ENCODE measurements around the gene WASF2. TPM values are rescaled to one million over a fixed set of nuclear protein-coding genes. Genes with fewer than 3 reads are reported as not detected.
A peak's percentile ranks its signal among the peaks of the same experiment; 100 is the strongest.

WASF2 gene
- total and polyA plus RNA-seq, 4 donors = 27.2 to 164 (median 101) TPM

DNA sequence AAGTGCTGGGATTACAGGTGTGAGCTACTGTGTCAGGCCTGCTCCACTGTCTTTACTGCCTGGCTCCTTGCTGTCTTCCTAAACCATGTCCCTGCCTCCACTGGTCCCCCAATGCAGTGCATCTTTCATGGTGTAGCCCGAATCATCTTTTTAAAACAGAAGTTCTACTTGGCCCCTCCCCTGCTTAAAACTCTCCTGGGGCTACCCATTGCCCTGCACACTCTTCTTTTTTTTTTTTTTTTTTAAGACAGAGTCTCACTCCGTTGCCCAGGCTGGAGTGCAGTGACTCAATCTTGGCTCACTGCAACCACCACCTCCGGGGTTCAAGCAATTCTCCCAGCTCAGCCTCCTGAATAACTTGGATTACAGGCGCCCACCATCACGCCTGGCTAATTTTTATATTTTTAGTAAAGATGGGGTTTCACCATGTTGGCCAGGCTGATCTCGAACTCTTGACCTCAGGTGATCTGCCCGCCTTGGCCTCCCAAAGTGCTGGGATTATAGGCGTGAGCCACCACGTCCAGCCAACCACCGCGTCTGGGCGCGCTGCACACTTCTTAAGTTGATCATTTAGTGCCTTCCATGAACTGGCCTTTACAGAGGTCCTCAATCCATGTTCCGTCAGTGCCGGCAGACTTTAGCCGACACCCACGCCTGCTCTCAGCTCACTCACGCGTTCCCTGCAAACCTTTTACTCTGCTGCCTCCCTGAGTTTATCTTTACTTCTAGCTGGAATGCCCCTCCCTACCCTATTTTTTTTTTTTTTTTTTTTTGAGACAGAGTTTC, 117.8 kb downstream of the WASF2 start:
- Histone ChIP-seq H3K9me3 (ENCODE audit: control insufficient read depth, low read length) (no peaks in the 10 kb centered on the region), H3K4me1 (ENCODE audit: control insufficient read depth in 1 of 2, insufficient read depth in 2 of 2, low read length in 2 of 2) (no peaks in the 10 kb centered on the region), H3K36me3 (ENCODE audit: control insufficient read depth in 1 of 2, insufficient read depth in 2 of 2, low read length in 1 of 2) (no peaks in the 10 kb centered on the region), H3K27ac (ENCODE audit: low read depth in 1 of 2, low read length in 2 of 2) (no peak overlapping the region), H3K27me3 (ENCODE audit: control insufficient read depth in 1 of 2, insufficient read depth in 2 of 2, low read length in 1 of 2) (no peaks in the 10 kb centered on the region), H3K4me3 (ENCODE audit: low read length in 2 of 2) (no peak overlapping the region)
- intact Hi-C loops (cut with DNase I) = no loop called here
- ATAC-seq (ENCODE audit: low FRiP score) = no peak
- no peak for DNase-seq
- WGBS, 2 donors = 90 to 92% methylated on average over 19 of the region's 19 CpGs

DNA sequence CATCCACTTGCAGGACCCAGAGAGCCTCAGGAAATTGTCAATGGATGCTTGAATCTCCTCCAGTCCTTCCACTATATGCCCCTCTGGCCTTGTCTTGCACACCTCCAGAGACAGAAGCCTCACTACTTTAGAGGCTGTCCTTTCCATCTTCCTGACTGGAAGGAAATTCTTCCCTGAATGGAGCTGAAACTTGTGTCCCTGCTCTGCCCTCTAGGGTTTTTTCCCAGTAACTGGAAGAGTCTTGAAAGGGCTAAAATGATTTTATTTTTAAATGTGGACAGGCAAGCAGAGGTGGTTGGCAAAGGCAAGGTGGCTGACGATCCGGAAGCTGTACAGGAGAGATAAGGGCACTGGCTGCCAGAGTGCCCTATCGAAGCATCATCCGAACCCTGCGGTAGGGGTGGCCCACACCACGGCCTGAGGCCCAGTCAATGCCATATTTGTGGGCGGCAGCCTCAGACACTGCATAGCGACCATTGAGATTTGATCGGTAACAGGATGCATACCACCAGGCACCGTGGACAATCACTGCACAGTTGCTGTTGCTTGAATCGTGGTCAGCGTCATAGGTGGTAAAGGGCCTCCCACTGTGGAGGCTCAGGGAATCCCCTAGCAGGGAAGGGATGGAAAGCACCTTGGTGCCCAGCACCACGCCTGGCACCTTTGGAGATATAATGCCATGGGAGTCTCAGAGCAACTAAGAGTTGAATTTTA, 120.9 kb downstream of the WASF2 start:
- no peak for DNase-seq
- Histone ChIP-seq H3K27me3 (ENCODE audit: control insufficient read depth in 1 of 2, insufficient read depth in 2 of 2, low read length in 1 of 2) (no peaks in the 10 kb centered on the region), H3K9me3 (ENCODE audit: control insufficient read depth, low read length) (no peaks in the 10 kb centered on the region), H3K36me3 (ENCODE audit: control insufficient read depth in 1 of 2, insufficient read depth in 2 of 2, low read length in 1 of 2) (peaks cover 0 to 2% of the 10 kb centered on the region in 2 donors), H3K4me3 (ENCODE audit: low read length in 2 of 2) (no peak overlapping the region), H3K4me1 (ENCODE audit: control insufficient read depth in 1 of 2, insufficient read depth in 2 of 2, low read length in 2 of 2) (no peaks in the 10 kb centered on the region), H3K27ac (ENCODE audit: low read depth in 1 of 2, low read length in 2 of 2) (no peak overlapping the region)
- WGBS, 2 donors = 78 to 85% methylated on average over 13 of the region's 13 CpGs
- intact Hi-C loops (cut with DNase I) = no loop called here
- ATAC-seq (ENCODE audit: low FRiP score) = no peak

DNA sequence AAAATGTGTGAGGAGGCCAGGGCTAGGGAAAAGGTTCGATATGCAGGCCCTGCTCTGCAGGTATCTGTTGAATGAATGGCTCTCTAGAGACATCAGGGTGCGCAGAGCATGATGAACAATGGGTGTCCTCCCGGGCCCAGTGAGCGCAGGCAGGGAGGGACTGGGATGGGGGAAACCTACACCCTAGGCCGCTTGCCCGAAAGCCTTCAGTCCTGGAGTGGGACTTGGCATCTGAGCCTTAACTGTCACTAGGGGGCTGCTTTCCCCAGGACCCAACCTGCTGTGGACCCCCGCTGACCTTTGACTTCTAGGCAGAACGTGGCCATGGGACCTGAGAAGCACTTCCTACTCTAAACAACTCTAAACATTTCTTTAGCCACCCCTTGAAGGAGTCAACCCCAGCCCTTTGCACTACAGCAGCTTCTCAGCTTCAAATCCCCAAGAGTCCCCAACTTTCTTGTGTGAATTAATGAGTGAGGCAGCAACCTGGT, 122.8 kb downstream of the WASF2 start:
- no peak overlapping the region for H3K4me3 ChIP-seq (ENCODE audit: low read length in 2 of 2)
- H3K9me3 ChIP-seq (ENCODE audit: control insufficient read depth, low read length) = no peaks in the 10 kb centered on the region
- ATAC-seq (ENCODE audit: low FRiP score) (no peak), DNase-seq (no peak)
- H3K4me1 ChIP-seq (ENCODE audit: control insufficient read depth in 1 of 2, insufficient read depth in 2 of 2, low read length in 2 of 2) = no peaks in the 10 kb centered on the region
- no peaks in the 10 kb centered on the region for H3K27me3 ChIP-seq (ENCODE audit: control insufficient read depth in 1 of 2, insufficient read depth in 2 of 2, low read length in 1 of 2)
- WGBS, 2 donors = 16 to 19% methylated on average over 8 of the region's 8 CpGs
- peaks cover 0 to 2% of the 10 kb centered on the region in 2 donors for H3K36me3 ChIP-seq (ENCODE audit: control insufficient read depth in 1 of 2, insufficient read depth in 2 of 2, low read length in 1 of 2)
- intact Hi-C loops (cut with DNase I) = no loop called here
- peak overlapping the region; percentile 80 to 94 for H3K27ac ChIP-seq (ENCODE audit: low read depth in 1 of 2, low read length in 2 of 2)

DNA sequence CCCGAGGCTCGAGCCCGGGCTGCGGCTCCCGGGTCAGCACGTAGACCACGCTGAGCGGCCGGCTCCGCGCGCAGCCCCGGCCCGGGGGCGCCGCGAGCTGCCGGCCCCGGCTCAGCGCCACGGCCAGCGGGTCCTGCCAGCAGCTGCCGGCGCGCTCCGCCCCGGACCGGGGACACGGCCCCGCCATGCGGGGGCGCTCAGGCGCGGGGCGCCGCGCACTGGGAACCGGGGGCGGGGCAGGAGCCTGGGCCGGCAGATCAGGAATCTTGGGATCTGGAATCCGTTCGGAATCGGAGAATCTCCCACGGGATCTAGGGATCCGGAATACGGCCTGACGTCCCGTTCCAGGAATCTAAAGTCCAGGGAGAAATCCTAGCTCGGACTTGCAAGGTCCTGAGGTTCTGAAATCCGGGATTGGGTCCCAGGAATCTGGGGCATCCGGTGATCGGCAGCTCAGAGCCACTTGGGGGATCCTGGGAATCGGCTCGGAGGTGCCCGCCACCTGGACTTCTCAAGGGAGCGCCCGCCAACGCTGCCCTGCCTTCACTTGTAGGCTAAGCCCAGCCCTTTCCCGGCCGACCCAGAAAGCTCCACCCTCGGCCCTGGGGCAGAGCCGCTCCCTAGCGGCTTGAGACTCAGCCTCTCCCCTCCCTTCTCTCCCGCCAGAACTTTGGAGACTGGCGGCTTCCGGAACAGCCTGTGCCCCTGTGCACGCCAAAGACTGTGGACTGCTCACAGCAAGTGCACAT, 123.4 kb downstream of the WASF2 start, which contains the start of gene MAP3K6:
Gene MAP3K6, minus strand, starts transcription at position 551 of the 749 bp plus-strand sequence. Its CDS starts 364 bp downstream, at position 187.
- Histone ChIP-seq H3K4me3 (ENCODE audit: low read length in 2 of 2) (peak within 1 kb of the TSS; percentile 82 to 87), H3K4me1 (ENCODE audit: control insufficient read depth in 1 of 2, insufficient read depth in 2 of 2, low read length in 2 of 2) (no peaks in the 10 kb centered on the region), H3K9me3 (ENCODE audit: control insufficient read depth, low read length) (no peaks in the 10 kb centered on the region), H3K36me3 (ENCODE audit: control insufficient read depth in 1 of 2, insufficient read depth in 2 of 2, low read length in 1 of 2) (peaks cover 0 to 4% of the 10 kb centered on the region in 2 donors), H3K27me3 (ENCODE audit: control insufficient read depth in 1 of 2, insufficient read depth in 2 of 2, low read length in 1 of 2) (no peaks in the 10 kb centered on the region), H3K27ac (ENCODE audit: low read depth in 1 of 2, low read length in 2 of 2) (peak within 1 kb of the TSS; percentile 93 to 94)
- 0 to 1% methylated on average over 58 to 67 of the region's 67 CpGs for WGBS, 2 donors
- DNase-seq = peak; percentile 94 to 96
- intact Hi-C loops (cut with DNase I) = loop anchor here in 1 of 2 donors (1.0 kb wide), 1 partner anchor 44 kb away; the partner anchor contains the start of gene TMEM222
- peak; percentile 88 for ATAC-seq (ENCODE audit: low FRiP score)

DNA sequence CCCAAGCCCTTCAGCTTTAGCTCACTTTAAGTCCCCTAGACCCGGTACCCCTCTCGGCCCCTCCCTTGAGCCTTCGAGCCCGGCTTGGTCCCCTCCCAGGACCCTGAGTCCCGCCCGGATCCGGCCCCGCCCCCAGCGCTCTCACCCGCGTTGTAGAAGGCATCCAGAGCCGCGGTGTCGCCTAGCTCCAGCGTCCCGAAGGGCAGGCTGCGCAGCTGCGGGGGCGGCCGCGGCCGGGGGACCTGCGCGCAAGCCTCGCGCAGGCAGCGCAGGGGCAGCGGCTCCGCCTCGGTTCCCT, 123.9 kb downstream of the WASF2 start:
- 0 to 1% methylated on average over 30 of the region's 30 CpGs for WGBS, 2 donors
- peak; percentile 94 to 97 for DNase-seq

GRCh38 chr1:27365372-27366112, 124.4 kb downstream of the WASF2 start:
- peak; percentile 91 for ATAC-seq (ENCODE audit: low FRiP score)
- DNase-seq = peak; percentile 92 to 97
- H3K4me1 ChIP-seq (ENCODE audit: control insufficient read depth in 1 of 2, insufficient read depth in 2 of 2, low read length in 2 of 2) = no peaks in the 10 kb centered on the region
- intact Hi-C loops (cut with DNase I) = loop anchor here (1.0 to 2.0 kb wide), 2 partner anchors 43 kb away; partner anchors contain the start of gene TMEM222 (in 2 of the 2)
- peaks cover 0 to 5% of the 10 kb centered on the region in 2 donors for H3K36me3 ChIP-seq (ENCODE audit: control insufficient read depth in 1 of 2, insufficient read depth in 2 of 2, low read length in 1 of 2)
- H3K27ac ChIP-seq (ENCODE audit: low read depth in 1 of 2, low read length in 2 of 2) = peak overlapping the region; percentile 45 to 93
- peak overlapping the region; percentile 82 to 87 for H3K4me3 ChIP-seq (ENCODE audit: low read length in 2 of 2)
- whole genome bisulfite sequencing, 2 donors = 1 to 2% methylated on average over 40 of the region's 40 CpGs
- H3K9me3 ChIP-seq (ENCODE audit: control insufficient read depth, low read length) = no peaks in the 10 kb centered on the region
- H3K27me3 ChIP-seq (ENCODE audit: control insufficient read depth in 1 of 2, insufficient read depth in 2 of 2, low read length in 1 of 2) = no peaks in the 10 kb centered on the region

More for the DNA sequence above, 123.9 kb downstream of the WASF2 start:
- Histone ChIP-seq H3K4me3 (ENCODE audit: low read length in 2 of 2) (peak overlapping the region; percentile 82 to 87), H3K9me3 (ENCODE audit: control insufficient read depth, low read length) (no peaks in the 10 kb centered on the region), H3K27me3 (ENCODE audit: control insufficient read depth in 1 of 2, insufficient read depth in 2 of 2, low read length in 1 of 2) (no peaks in the 10 kb centered on the region), H3K4me1 (ENCODE audit: control insufficient read depth in 1 of 2, insufficient read depth in 2 of 2, low read length in 2 of 2) (no peaks in the 10 kb centered on the region), H3K27ac (ENCODE audit: low read depth in 1 of 2, low read length in 2 of 2) (peak overlapping the region; percentile 45 to 93), H3K36me3 (ENCODE audit: control insufficient read depth in 1 of 2, insufficient read depth in 2 of 2, low read length in 1 of 2) (peaks cover 0 to 5% of the 10 kb centered on the region in 2 donors)
- peak; percentile 79 for ATAC-seq (ENCODE audit: low FRiP score)
- intact Hi-C loops (cut with DNase I) = loop anchor here in 1 of 2 donors (1.0 kb wide), 1 partner anchor 44 kb away; the partner anchor contains the start of gene TMEM222

DNA sequence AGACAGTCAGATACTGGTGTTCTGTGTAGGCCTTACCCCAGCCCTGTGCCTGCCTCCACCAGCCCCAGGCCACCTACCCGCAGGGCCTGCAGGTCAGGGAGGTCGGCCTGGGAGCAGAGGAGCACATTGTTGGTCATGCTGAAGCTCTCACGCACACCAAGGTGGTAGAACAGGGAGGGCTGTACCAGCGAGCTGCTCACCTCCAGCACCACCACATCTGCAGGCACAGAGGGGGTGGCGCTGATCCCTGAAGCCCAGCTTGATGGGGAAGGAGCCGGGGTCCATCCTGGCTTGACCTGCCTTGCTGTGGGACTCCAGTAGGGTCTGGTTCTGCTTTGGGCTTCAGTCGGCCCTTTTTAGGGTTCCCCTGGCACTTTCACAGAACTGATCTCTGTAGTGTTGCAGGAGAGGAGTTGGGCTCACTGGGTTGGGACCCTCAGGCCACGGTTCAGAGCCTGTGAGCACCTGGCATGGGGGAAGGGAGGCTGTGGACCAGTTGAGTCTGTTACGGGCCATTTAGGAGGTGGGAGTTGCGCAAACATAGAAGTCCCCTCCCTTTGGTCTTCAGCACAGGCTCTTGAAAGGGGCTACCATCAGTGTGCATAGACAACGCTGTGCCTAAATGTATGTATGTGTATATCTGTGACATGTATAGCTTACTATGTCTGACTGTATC, 125.1 kb downstream of the WASF2 start:
- Histone ChIP-seq H3K9me3 (ENCODE audit: control insufficient read depth, low read length) (no peaks in the 10 kb centered on the region), H3K4me3 (ENCODE audit: low read length in 2 of 2) (no peak overlapping the region), H3K27ac (ENCODE audit: low read depth in 1 of 2, low read length in 2 of 2) (peak overlapping the region in 1 of 2 donors; percentile 29), H3K4me1 (ENCODE audit: control insufficient read depth in 1 of 2, insufficient read depth in 2 of 2, low read length in 2 of 2) (no peaks in the 10 kb centered on the region), H3K36me3 (ENCODE audit: control insufficient read depth in 1 of 2, insufficient read depth in 2 of 2, low read length in 1 of 2) (peaks cover 0 to 5% of the 10 kb centered on the region in 2 donors), H3K27me3 (ENCODE audit: control insufficient read depth in 1 of 2, insufficient read depth in 2 of 2, low read length in 1 of 2) (no peaks in the 10 kb centered on the region)
- no peak for ATAC-seq (ENCODE audit: low FRiP score)
- 67 to 69% methylated on average over 11 of the region's 11 CpGs for WGBS, 2 donors
- no peak for DNase-seq
- intact Hi-C loops (cut with DNase I) = loop anchor here in 1 of 2 donors (2.0 kb wide), 1 partner anchor 42 kb away; the partner anchor contains the start of gene TMEM222

Data from aorta (tissue), 5 donors.